HCEC 1CT (cell line): ENCODE measurements around the gene COL19A1.

ENCODE experiments used
- DNase-seq: peaks from one replicate; pipeline ENCODE4 v3.0.0-alpha.2; 2017

COL19A1 gene

DNA sequence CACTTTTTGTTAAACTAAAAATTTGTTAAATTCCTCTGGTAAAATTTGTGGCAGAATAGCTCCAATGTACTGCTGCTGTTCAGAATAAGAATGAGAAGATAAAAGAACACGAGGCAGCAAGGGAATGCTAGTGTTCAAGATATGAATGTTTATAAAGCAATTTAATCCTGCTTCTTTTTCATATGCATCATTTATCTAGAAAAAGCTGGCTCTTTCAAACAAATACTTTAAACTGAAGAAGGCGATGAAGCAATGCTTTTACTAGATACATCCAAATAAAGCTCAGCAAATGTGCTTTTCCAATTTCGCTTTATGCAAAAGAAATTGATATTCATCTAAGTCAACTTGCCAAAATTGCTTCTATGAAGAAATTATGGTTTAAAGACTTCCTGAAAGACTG is 370.0 kb downstream of the COL19A1 start:
- DNase-seq = no peak

DNA sequence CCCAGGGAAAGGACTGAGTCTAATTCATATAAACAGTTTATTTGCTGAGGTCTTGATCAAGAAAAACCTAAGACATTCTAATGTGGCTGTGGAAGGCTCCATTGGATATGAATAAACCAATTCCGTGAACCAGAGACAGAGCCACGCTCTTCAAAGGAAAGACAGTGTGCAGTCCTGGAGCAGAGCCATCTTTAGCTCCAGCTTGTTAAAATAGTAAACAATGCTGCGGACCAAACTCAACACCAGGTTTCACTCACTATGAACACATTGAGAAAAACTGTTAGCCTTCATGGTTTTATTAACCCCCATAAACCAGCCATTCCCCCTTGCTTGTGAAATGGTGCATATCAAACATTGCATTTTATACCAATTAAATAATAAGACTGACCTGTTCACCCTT is 374.7 kb downstream of the COL19A1 start:
- no peak for DNase-seq

DNA sequence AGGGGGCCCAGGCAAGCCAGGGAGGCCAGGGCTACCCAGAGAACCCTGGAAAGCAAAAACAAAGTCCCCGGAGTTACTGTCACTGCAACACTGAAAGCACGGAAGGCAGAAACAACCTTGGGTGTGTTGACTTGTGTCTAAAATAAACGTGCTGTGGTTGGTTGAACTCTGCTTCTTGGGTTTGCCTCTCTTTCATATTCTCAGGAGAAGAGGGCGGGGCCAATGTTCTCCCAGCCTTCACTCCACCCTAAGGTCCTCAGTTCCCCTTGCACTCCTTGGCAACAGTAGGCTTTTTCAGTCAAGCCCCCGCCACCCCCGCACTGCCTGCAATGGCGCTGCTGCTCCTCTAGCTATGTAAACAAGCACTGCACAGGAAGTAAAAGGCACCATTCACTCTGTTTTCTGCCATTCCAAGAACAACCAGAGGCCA is 375.6 kb downstream of the COL19A1 start:
- no peak for DNase-seq

DNA sequence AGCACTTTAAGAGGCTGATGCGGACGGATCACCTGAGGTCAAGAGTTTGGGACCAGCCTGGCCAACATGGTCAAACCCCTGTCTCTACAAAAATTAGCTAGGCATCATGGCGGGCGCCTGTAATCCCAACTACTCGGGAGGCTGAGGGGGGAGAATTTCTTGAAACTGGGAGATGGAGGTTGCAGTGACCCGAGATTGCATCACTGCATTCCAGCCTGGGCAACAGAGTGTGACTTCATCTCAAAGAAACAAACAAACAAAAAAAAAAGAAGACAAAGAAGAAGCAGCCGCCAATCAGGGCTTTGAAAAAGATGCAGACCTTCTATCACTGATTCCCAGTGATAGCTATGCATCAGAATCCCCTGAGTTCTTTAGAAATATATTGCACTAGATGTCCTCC is 379.8 kb downstream of the COL19A1 start:
- DNase-seq = no peak

DNA sequence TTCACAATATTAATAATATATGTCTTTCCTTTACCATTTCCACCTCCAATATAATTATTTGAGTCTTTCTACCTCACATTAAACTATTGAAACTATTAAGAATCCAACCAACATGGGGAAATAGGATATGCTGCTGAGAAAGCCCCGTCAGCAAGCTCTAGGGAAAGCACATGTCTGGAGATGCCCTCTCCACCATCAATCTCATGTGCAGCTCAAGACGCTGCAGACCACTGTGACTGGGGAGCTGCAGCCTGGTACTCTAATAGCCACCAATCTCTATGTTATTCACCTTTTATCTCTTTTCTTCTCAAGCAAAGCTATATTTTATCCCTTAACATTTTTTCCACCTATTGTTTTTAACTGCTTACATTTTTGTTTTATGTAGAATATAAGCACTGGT is 386.2 kb downstream of the COL19A1 start:
- no peak for DNase-seq

DNA sequence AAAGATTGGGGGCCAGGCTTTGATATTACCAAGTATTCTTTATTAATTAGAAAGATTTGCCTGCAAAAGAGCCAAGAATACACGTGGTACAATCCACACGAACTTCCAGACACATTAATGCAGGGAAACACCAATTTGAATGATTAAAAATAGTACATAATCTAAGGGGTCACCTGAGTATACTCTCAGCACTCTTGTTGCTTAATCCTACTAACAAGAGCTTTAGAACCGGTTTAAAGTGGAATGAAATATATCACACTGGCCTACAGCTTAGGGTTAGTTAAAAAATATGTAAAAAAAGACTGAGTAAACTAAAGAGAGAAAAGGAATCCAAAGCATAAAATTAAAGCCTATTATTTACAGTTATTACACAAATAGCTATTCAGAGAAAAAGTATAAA is 387.6 kb downstream of the COL19A1 start:
- DNase-seq = no peak

DNA sequence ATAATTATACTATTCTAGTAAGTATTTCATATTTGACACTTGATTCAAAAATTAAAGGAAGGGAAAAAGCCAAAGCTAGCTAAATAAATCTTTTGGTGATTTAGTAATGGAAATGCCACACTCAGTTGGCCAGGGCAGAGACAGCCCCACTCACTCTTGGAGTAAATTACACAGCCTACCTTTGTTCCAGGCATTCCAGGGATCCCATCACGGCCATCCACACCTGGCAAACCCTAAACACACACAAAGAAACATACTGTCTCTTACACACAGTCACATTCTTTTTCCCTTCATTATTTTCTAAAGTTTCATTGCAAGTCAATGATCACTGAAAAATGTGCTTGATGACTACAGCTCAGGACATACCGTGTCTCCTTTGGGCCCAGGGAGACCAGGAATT is 388.4 kb downstream of the COL19A1 start:
- no peak for DNase-seq

DNA sequence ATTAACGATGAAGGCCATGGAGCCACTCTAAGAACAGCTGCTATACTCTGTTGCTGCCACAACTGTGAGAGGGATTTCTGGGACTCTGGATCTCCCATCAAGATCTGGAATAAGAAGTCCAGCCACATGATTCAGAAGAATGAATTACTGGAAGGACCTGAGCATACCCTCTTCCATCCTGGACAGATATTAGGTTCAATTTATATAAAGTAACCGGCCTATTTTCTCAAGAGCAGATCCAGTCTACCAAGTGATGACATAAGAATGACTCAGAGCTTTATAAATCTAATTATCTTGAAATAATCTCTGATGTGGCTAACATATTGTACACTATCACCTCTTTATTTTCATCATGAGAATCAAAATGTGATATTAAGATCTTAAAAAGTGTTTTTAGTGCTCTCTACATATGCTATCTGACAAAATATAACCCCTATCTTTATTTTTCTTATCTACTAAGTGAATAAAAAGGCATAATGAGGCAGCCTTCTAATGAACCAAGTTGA is 391.5 kb downstream of the COL19A1 start:
- no peak for DNase-seq

DNA sequence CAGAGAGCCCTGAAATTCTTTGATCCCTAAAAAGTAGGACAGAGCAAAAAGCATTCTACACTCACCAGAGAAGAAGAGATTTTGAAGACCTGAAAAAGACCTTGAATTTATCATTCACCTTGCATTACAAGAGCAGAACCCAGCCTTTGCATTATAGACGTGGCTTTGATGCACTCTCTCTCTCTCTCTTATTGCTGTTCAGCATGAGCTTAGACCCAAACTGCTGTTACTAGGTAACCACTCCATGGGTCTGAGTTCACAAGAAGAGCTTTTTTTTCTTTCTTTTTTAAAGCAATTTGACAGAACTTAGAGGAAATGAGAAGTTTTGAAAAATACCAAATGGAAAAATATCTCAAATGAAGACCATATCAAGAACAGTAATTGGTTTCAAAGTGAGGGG is 392.1 kb downstream of the COL19A1 start:
- no peak for DNase-seq
